CD4-positive, alpha-beta T cell treated with Interleukin-4 for 1 hour (primary cell): Measurements from ENCODE around the gene RNASE3.
"Not testable (repeated sequence)": the region's sequence is repeated elsewhere in the genome, so short reads cannot be mapped to it uniquely, and the experiment has no call there.

Experiments
- DNase-seq, 2 donors: peaks; one replicate each; pipeline ENCODE4 v3.0.0-alpha.2; 2020 to 2022

RNASE3 gene

DNA sequence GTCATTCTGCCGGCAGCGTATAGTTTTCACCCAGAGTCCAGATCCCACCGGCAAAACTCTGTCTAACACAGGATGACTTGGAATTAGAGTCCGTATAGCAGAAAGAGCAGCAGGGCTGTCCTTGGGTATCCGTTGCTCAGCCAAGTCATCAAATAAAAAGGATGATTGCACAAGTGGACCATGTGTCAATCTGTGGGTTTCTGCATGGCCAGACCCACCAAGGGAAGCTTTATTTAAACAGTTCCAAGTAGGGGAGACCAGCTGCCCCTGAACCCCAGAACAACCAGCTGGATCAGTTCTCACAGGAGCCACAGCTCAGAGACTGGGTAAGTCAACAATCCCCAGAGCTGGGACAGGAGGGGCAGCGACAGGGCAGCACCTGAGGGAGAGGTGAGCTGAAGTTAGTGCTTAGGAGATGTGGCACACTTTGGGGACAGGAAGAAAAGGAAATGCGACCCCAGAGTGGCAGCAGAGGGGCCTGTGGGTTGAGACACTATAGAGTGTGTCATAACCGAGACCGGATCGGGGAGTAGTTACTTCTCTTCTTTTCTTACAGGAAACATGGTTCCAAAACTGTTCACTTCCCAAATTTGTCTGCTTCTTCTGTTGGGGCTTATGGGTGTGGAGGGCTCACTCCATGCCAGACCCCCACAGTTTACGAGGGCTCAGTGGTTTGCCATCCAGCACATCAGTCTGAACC, at the start of gene RNASE3:
Gene RNASE3 (plus strand): TSS at position 260 of the 700 bp plus-strand sequence. CDS start 302 bp downstream, at position 562.
- not testable (repeated sequence) for DNase-seq

DNA sequence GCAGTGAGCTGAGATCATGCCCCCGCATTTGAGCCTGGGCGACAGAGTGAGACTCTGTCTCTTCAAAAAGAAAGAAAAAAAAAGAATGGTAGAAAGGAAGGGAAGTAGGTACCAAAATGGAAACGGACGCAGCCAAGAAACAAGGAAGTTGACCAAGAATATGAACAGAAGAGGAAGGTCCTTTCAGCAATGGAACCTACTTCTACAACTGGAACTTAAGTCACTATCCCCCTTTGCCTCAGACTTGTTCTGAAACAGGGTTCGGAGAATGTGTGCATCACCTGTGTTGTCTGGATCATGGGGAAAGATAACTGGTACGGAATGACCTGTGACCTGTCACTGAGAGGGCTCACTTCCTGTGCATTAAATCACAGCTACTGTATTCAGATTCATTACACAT, 44.6 kb upstream of the RNASE3 start:
- DNase-seq: no peak

DNA sequence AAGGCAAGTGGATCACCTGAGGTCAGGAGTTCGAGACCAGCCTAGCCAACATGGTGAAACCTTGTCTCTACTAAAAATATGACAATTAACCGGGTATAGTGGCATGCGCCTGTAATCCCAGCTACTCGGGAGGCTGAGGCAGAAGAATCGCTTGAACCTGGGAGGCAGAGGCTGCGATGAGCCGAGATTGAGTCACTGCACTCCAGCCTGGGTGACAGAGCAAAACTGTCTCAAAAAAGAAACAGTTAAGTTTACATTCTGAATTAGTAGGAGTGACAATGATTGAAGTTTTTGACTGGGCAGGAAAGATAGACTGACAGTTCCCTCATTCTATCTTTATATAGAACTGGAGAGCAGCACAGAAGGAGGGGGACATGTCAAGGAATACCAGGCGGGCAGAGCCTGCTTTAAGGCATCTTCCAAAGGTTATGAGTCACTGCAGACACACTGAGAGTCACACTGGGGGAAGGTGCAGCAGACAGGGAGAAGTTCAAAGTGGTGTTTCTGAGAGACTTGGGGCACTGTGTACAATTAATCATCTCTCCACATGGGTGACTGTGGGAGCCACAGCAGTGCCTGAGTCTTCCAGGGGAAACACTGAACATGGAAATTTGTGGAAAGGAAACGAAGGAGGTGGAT, 42.8 kb upstream of the RNASE3 start:
- no peak for DNase-seq

DNA sequence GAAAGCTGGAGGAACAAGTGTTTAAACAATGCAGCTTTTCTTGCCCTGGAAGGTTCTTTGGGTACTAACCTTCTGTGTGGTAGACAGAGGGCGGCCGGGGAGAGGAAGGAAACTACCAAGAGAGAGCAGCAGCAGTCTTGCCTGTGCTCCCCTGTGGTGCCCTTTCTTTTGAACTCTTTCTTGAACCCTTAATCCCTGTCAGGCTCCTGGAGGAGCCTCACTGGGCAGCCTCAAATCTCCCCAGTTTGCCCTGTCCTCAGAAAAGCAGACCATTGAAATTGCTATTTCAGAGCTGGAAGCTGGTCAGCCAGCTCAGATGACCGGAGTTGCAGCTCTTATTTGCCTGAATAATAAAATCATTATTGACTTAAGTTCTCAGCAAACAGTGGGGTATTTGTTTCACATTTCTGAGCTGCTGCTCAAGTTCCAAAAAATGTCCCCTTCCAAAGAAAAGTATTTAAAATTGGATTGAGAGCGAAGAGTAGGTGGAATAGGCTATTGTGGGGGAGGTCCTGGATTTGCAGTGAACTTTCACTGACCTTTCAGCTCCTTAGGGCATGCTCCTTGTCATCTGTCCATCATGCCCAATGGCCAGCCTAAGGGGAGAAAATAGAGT, 42.1 kb upstream of the RNASE3 start:
- no peak for DNase-seq

DNA sequence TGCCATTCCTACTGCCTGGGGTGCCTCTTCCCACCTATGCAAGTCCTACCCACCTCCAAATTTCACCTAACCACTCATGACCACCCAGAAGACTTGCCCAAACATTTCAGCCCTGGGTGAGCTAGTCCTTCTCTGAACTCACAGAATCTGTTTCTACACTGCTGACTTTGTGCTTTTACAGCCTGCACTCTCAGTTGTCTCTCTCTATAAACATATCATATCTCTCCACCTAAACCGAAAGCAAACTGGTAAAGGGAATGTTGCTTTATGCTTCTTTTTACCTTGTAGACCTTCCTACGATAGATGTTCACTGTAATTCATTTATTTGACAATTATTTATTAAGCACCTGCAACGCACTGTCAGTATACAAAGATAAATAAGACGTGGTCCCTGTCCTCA, 38.1 kb upstream of the RNASE3 start:
- DNase-seq: no peak

DNA sequence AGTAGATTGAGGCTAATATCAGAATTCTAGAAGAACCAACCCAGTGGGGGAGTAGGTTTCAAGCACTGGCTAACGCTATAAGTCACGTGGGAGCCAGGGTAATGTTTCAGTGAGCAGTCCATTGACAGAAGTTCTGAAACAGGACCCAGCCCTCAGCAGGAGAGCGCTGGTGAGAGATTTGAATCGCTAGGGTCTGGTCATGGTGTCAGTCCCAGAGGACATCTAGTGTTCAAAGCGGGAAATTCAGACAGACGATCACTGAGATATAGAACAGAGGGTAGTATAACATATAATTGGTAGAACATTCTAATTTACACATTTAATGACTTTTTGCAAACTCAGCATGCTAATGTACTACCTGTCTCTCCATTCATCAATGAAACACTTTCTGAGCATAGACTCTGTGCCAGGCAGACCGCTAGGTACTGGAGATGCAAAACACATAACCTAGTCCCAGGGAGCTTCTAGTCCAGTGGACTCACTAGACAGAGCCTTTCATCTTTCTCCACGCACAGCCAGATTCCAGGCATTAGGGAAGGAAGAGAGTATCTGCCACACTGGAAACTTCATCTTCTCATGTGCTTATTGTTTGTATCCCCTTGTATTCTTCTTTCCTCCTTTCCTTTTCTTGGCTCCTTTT, 35.4 kb upstream of the RNASE3 start:
- DNase-seq: peak; percentile 67 to 73

DNA sequence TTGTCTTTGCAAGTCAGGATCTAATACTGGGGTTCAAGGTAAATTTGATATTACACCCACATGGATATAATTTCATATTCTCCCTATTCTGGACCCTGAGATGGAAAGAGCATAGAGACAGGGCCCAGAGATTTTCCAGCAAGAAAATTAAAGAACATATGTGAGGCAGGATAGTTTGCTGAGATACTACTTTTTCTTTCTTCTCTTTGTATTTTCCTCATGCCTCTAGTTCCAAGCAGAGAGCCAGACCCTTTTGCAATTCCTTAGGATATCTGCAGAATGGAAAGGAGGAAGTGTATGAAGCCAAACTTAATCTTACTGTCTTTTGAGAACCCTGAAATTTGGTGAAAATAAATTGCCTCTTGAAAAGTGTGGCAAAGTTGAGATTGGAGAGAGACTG, 34.0 kb upstream of the RNASE3 start:
- DNase-seq: no peak

DNA sequence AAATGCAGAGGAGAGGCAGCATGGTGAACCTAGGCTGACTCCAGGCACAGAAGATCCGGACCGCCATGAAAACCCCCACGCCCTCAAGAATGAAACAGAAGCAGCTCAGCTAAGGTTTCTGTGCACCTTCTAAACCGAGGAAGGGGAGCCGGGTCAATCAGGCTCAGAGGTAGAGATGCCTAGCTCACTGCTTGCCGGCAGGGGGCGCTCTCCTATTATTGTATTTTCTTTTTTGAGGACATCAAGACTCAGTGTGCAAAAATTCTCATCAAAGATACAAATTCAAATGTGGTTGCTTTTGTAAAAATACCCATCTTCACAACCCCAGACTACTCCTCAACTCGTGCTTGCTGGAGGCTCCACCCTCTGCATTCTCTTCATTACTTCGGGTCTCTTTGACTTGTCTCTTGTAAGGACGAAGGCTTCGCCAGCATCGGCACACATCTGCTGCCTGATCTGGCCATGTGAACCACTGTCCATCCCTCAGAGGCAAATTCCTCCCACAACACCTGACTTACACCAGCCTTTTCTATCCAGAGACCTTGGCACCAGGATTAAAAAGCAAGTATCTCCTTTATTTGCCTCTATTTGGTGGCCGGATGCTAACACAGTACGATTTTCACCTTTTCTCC, 33.4 kb upstream of the RNASE3 start:
- peak; percentile 57 to 69 for DNase-seq

DNA sequence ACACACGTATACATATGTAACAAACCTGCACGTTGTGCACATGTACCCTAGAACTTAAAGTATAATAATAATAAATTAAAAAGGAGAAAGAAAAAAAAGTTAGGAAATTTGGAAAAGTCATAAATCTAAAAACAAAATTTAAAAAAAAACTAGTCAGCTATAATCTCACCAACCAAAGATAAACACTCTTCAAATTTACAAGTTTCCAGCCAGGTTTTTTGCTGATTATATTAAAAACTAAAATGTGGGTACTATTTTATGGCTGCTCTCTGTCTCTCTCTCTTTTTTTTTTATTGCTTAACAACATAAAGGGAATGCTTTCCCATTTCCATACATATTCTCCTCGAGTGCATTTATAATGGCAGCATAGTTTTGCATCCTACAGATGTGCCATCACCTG, 25.0 kb upstream of the RNASE3 start:
- no peak for DNase-seq

DNA sequence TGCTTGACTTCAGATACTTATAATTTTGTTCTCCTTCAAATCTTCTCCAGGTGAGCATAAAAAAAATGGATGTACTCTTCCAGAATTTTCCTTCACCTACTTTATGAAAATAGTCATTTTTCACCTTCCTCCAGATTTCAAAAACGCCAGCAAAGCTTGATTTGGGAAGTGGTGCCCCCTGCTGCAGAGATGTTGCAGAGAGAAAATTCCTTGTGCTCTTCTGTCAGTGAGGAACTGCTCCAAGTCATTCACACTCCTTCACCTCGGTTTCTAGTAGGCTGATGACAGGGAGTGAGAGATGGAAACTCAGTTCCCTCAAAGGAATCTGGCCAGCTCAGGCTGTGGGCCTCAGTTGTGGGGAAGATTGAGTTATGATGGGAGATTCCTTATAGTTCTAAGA, 24.2 kb upstream of the RNASE3 start:
- no peak for DNase-seq

DNA sequence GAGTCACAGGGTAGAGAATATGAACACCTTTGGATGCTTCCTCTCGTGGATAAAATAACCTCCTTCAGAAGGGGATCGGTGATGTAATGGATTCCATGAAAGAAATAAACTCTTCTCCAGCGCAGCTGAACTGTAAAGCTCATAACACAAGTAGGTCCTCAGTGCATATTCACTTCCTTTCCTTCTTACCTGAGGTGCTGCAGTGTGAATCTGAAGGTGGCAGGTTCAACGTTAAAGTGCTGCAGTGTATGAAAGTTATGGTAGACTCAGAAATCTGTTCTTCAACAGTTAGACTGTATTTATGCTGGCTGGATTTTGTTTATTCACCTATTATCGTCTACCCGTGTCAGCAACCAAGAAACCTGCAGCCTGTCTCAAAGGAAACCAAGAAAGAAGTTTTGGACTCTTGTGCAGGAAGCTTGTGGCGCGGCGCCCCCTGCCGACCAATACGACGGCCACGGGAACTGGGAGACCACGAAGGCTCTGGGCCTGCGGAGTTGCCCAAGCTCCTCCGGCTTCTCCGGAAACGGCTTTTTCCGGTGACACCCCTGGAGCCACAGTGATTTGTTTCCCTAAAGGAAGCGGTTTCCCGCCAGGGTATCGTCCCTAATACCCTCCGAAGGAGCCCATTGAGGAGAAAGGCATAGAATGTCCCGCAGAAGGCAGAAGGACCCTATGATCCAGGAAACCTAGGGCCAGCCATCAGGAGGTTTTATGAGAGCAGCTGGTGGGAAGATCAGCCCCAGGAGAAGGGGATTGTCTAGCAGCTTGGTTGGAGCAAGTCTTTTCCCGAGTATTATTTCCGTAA, 17.6 kb upstream of the RNASE3 start:
- DNase-seq: peak; percentile 68 to 77

DNA sequence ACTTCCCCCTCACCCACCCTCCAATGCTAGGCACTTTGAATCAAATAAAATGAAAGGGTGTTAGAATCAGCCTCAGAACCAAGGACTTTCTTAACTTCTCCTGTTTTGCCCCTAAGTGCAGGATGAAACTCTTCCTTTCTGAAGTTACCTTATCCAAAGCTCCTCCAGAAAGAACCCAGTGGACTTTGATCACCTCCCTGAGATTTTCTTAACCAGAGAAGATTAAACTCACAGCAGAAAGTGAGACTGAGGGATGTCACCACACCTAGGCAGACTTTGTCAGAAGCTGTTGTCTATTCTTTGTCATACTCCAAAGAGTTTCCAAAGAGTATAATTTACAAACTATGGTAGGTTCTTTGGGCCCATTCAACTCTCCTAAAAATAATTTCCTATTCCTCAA, 14.2 kb upstream of the RNASE3 start:
- no peak for DNase-seq

DNA sequence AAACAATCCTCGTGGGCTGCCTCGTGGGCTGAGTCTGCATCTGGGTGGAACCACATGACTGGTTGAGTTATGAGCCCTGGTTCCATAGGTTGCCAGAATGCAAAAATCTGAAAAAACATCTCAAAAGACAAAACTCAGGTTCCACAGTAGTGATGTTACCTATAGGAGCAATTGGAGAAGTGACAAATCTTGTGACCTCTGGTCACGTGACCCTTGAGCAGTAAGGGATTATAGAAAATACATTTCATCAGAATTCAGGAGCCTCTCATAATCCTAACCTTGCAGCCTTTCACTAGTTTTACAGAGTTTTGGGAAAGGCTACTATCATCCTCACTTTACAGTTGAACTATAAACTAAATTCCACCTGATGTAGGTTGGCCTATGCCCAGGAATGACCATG, 12.5 kb upstream of the RNASE3 start:
- no peak for DNase-seq

DNA sequence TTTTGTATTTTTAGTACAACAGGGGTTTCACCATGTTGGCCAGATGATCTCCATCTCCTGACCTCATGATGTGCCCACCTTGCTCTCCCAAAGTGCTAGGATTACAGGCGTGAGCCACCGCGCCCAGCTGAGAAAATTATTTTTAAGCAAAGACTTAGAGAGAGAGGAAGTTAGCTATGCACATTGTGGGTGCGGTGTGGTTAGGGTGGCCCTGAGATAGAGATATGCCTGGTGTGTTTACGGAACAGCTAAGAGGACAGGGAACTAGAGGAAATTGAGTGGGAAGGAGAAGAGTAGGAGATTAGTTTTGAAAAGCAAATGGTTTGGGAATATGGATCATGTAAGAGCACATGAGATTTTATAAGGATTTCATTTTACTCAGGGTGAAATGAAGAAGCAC, 10.0 kb upstream of the RNASE3 start:
- not testable (repeated sequence) for DNase-seq

DNA sequence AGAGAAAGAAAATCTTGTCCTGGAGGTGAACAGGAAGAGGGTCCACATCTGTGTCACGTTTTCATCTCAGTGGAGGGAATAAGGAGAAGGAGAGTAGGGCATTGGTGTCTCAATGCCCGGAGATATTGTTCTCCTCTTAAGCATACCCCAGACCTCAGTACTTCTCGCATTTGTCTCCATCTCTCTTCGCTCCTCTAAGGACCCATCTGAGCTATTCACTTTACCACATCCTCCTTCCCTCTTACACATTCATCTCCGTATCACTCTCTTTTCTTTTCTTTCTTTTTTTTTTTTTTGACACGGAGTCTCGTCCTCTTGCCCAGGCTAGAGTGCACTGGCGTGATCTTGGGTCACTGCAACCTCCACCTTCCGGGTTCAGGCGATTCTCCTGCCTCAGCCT, 8.4 kb upstream of the RNASE3 start:
- DNase-seq: not testable (repeated sequence)

DNA sequence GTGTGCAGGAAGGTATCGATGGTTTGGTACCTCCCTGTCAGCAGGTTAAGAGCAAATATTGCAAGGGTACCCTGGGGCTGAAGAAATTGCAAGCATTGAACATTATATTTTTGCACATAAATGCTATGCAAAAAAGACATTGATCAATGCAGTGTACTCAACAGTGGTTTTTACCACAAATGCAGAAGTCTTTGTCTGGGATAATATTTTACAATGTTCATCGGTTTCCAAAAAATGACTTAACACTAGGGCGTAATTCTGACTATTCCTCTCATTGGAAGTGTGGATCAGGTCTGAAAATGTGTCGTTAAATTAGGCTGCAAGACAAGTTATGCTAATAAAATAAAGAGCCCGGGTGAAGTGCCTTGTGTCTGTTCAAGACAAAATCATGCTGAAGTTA, 2.8 kb upstream of the RNASE3 start:
- not testable (repeated sequence) for DNase-seq

DNA sequence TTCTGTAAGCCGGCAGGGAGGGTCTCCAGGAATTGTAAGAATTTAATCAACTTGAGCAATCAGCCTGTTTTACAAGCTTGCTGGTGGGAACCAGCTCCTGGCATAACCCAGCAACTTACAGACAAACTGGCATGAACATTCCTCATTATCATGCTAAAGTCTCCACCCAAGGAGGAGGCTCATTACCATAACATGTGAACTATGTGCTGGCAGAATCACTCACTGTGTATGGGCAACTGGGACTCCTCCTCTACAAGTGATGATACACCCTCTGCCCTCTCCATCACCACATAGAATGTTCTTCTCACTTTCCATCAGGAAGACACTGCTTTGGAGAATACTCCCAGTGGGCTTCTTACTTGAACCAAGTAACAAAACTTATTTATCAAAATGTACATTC, 4.1 kb downstream of the RNASE3 start:
- DNase-seq: not testable (repeated sequence)

DNA sequence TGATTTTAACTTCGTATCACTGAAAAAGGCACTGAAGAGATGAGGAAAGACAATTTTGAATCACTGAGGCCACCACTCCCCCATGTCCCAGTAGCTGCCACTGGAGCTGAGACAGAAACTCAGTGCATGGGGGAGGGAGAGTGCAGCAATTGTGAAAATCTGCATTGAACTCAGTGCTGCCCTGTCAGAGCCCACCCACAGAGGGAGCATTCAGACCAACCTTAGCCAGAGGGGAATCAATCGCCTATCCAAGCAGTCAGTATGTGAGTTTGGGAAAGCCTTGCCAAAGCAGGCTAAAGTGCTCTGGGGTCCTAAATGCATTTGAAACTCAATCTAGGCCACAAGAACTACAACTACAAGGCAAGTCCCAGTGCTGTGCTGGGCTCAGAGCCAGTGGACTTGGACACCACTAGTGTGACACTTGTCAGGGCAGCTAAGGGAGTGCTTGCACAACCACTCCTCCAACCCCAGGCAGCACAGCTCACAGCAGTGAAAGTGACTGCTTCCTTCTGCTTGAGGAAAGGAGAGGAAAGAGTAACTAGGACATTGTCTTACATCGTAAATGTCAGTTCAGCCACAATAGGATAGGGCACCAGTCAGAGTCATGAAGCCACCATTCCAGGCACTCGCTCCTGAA, 13.3 kb downstream of the RNASE3 start:
- no peak for DNase-seq

DNA sequence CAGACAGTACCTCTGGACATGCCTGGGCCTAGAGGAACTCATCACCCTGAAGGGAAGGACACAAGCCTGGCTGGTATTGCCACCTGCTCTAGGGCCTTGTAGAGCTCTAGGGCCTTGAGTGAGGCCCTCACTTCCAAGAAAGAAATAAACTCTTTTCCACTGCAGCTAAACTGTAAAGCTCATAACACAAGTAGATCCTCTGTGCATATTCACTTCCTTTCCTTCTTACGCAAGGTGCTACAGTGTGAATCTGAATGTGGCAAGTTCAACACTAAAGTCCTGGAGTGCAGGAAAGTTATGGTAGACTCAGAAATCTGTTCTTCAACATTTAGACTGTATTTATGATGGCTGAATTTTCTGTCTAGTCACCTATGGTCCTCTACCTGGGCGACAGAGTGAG, 14.5 kb downstream of the RNASE3 start:
- DNase-seq: no peak

DNA sequence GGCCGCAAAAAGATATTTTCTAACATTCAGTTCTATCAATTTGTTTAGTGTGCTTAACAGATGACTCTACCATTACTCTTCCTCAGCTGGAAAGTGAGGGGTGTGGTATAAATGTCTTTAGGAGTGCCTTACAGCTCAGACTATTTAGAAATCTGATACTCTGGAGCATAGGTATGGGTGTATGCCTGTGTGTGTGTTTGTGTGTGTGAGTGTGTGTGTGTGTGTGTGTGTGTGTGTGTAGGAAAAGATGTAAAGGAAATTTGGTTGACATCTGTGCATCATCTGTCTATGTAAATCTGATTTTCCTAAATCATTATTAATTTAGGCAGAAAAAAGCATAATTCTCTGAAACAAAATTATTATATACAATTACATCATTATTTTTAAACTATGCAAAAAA, 16.0 kb downstream of the RNASE3 start:
- DNase-seq: no peak

DNA sequence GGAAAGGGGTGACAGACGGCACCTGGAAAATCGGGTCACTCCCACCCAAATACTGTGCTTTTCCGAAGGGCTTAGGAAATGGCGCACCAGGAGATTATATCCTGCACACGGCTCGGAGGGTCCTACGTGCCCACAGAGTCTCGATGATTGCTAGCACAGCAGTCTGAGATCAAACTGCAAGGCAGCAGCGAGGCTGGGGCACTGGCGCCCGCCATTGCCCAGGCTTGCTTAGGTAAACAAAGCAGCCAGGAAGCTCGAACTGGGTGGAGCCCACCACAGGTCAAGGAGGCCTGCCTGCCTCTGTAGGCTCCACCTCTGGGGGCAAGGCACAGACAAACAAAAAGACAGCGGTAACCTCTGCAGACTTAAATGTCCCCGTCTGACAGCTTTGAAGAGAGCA, 19.6 kb downstream of the RNASE3 start:
- not testable (repeated sequence) for DNase-seq
